Fibroblast of peridontal ligament (primary cell): ENCODE results near the gene KRT71.

Source experiments
- DNase-seq: peaks from one replicate; pipeline ENCODE4 v3.0.0-alpha.2; 2010; ENCODE audit errors: extremely low read depth

The KRT71 gene

DNA sequence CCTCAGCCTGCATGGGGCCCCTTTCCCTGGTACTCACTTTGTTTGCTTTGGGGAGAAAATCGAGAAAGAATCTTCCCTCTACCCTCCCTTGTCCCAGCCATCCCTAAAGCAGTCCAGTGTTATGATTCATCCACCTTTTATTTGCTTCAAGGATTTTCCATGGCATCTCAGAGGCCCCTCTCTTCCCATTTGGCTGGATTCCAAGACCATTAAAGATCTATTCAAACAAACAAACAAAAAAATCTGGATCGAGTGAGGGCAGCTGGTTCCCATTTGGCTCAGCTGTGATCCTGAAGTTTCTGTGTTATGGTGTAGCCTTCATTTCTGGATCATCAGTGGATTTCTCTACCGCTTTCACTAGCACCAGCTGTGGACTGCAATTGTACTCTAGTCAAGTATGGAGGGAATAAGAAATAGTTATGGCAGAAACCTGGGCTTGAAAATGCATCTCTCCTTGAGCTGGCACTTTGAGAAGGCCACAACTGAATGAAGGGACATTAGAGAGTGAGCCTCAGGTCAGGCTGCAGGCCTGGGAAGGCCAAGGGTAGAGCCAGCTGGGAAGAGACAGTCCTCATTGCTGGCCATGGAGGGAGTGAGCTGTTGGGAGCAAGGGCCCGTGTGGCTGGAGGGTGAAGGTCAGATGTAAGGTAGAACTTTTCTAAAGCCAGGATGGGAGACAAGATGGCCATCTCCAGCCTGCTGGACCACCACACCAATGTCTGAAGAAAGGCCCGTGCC lies 13.7 kb downstream of the KRT71 start:
- DNase-seq = peak; percentile 26

DNA sequence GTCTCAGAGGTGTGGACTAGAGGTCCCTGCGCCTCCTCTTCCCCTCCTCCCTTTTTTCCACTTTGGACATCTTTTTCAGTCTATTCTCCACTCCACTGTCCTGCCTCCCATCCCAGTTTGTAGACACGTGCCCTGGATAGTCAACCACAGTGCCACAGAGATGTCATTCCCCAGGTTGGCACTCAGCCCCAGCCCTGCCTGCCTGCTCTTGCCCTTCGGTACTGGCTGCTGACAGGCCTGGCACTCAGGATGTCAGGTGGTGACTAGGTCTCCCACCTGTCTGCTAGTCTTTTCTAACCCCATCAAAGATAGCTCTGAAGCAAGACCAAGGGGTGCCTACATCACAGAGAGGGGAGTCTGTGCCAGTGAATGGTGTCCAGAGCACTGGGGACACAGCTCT lies 15.8 kb downstream of the KRT71 start:
- no peak for DNase-seq

DNA sequence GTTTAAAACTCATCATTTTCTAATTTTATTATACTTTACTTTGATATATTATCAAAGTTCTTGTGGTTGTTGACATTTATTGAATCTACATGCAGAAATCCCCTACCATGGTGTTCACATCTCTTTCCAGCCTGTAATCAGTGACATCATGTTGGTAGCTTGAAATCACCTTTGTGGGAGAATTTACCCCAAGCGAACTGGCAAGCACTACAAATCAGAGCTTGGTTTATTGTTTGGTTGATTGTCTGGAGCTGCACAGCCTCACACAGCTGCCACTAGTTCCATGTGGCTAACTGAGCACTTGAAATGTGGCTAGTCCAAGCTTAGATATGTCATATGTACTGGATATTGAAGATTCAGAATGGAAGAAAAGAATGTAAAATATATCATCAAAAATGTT lies 17.4 kb downstream of the KRT71 start:
- DNase-seq = no peak

DNA sequence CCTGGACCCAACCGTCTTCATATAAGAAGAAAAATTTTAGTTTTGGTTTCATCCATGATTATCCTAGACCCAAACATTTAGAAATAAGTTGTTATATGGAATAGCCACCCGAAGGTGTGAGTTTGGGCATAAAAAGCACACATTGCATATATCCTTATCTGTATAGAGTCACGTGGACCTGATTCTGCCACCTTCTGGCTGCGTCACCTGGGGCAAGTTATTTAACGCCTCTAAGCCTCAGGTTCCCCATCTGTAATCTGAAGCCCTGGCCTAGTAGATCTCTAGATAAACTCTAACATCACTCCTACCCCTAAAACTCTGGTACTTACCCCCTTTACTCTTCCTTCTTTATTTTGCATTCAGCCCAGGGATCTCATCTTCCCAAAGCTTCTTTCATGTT lies 18.5 kb downstream of the KRT71 start:
- DNase-seq = no peak

DNA sequence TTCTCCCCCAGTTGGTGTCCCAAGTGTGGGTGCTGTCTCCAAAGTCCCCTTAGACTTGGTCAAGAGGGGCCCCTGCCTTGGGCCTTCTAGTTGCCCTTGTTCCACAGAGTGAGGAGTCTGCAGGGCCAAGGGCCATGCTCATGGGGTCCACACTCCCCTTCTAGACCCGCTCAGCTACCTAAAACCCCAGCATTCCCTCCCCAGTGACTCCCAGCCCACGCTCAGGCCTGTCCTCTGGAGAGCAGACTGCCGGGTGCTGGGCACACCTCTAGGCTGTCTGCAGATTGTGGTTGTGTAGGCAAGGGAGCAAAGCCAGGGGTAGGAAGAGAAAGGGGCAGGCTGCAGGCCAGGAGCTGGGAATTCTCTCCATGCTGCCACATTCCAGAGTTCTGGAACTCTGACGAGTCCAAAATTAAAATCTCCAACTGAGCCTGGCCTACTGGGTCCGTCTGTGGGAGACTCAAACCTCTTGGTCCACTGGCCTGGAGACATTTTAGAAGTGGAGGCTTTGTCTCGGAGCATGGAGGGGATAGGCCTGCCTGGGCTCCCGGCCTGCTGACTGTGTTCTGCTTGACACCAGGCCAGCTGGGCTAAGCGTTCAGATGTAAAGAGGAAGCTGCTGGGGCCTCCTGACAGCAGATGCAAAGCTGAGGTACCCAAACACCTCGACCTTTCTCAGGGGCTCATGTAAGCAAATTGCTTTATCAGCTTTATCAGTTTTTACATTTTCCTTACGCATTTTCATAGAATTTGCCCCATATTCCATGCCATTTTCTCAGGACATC lies 19.1 kb downstream of the KRT71 start:
- DNase-seq = no peak

DNA sequence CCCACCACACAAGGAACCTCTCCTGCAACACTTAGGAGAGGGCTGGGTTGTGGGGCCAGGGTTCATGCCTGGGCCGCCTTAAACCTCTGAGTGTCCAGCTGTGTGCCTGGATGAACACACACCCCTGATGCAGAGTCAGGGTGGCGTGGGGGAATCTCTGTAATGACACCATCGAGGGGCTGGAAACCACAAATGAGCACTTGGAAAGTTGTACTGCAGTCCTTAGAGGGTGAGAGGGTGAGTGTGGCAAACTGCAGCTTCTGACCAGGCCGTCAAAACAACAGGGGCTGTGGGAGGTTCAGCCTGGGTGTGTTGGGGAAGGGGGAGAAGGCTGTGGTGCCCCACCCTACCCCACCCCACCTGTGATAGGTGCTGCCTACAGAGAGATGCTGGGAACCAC lies 20.3 kb downstream of the KRT71 start:
- DNase-seq = no peak

DNA sequence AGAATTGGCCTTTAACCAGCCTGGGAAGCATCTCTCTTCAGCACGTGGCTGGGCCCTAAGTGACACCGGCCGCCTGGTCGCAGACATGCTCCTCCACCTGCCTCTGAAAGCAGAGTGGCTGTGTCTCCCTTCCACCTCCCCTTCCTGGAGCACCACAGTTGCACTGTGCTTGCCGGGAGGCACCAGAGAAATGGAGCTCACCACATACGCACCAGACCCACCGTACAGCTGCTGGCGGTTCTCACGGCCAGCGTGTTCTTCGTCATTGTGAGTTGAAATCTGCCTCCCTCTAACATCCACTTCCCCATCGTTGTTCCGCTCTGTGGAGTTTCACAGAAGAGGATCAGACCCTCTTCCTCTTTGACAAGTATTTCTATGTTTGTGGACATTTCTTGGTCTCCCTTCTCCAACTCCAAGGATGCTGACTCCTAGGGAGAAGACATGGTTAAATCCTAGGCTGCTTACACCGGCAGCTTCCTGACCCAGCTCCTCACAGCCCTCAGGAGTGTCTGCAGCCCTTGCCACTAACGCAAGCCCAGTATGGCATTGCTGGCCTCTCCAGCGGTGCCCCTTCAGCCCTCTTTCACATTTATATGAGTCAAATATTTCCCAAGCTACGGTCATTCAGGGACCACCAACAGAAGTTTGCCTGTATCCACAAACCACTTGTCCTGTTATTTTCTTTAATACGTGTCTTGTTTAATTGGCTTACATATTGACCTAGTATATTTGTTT lies 21.2 kb downstream of the KRT71 start:
- DNase-seq = no peak

DNA sequence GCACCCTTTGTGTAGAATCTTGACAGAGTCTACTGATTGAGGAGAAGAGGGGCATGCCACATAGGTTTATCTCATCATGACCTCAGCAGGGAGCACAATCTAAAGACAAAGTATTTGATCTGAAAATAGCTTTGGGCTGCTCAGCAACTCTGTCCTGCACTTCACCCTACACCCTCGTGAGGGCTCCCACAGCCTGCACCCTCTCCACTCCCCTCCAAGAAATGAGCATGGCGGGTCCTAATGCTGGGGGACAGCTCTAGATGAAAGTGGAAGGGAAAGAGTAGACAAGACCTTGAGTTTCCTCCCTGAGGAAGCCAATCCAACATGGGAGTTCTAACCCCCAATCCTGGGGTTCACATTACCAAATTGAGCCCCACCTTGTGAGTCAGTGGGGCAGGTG lies 22.0 kb downstream of the KRT71 start:
- DNase-seq = no peak

DNA sequence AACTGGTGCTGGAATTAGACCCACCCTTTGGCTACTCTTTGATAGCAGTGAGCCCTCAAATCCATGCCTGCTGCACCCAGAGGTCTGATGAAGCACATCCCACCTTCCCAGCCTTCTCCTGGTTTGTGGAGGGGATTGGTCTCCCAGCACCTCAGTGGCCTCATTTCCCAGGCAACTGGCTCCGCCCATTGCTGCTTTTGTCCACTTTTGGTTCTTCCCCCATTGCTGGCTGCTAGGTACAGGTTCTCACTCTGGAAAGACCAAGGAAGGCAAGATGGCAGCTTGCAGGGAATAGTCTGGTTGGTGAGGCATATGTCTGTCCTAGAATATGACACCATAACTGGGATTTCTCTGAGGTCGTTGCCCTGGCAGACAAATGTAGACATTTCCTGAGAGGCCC lies 22.6 kb downstream of the KRT71 start:
- DNase-seq = no peak

DNA sequence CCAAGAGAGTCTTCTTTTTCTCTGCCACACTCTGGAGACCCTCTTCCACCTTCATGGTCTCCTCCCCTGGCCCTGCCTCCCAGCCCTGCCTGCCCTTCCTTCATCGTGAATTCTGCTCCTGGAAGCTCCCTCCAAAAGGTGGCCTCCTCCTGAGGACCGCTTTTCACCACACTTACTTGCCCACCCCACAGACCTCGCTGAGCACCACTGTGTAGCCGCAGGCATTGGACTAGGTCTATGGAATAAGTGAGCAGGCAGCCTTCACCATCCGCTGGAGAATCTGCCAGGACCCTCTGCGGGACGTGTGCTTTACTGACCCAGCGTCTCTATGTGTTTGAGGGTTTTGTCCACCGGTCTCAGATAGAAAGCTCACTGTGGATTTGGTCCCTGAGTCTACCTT lies 23.1 kb downstream of the KRT71 start:
- DNase-seq = no peak

DNA sequence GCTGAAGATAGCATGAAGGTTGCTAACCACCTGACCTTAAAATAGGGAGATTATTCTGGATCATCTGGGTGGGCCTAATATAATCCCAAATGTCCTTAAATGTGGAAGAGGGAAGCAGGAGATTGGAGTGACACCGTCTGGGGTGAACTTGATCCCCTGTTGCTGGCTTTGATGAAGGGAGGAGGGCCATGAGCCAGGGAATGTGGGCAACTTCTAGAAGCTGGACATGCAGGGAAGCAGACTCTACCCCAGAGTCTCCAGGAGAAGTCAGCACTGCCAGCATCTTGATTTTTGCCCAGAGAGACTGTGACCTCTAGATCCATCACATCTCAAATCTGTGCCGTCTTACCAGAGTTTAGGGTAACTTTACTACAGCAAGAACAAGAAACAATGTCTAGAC lies 23.5 kb downstream of the KRT71 start:
- DNase-seq = no peak

DNA sequence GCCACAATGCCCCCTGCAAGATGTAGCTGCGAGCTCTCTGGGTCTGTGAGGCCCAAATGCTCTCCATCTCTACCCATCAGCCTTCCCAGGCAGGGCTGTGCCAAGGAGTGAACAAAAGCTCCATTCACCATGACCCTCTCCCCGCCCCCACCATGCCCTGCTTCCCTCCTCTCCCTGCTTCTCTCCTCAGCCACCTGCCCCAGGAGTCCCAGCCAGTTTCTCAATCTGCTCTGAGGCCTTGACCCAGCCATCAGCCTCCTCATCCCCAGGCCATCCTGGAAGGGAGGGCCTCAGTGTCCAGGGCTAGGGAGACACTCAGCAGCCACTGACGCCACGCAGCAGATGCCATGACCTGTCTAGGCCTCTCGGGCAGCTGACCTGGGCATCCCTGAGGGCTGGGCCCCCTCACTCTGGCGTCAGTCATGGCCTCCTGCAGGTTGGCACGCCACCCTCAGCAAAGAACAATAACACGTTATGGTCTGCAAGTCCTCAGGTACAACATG lies 24.3 kb downstream of the KRT71 start:
- DNase-seq = no peak

DNA sequence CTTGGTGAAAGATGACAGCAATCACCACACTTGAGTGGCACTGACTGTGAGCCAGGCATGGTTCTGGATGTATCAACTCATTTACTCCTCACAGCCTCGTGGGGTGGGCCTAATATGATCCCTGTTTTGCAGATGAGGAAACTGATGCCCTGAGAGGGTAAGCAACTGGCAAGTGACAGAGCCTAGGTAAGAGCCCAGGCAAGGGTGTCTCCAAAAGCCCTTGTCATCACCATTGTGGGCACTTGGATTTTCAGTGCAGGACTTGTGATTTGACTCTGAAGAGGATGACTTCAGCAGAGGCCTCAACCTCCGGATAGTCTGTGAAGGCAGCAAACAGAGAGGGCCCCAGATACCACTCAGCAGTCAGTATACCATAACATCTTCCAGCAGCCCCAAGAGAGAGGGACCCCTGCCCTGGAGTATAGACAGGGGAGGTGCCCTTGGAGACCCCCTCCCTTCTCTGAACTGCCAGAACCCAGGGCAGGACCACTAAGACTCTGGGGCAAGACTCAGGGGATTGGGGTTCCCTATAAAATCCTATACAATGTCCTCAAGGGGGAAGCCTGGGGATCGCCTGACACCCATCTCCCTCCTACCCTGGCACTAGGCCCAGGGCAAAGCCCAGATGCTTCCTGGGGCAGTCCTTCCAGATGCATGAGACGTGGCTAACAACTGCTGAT lies 25.7 kb downstream of the KRT71 start:
- no peak for DNase-seq

DNA sequence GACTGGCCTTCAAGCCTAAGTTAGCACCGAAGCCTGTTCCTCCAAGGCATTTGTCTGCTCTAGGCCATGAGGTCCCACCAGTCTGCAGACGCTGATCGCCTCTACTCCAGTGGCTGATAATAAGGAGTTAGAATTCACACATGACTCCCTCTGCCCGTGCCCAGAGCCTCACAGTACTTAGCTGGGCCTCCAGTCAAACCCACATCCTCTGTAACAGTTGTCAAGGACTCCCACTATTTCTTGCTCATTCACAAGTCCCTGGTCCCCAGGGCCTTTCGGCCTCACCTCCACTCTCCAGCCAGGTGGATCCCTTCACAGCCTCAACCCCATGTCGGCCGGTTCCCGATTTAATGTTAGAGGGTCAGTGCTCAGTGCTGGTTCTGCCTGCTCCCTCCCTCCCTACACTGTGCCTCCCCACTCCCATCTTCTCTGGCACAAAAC lies 26.4 kb downstream of the KRT71 start:
- no peak for DNase-seq

DNA sequence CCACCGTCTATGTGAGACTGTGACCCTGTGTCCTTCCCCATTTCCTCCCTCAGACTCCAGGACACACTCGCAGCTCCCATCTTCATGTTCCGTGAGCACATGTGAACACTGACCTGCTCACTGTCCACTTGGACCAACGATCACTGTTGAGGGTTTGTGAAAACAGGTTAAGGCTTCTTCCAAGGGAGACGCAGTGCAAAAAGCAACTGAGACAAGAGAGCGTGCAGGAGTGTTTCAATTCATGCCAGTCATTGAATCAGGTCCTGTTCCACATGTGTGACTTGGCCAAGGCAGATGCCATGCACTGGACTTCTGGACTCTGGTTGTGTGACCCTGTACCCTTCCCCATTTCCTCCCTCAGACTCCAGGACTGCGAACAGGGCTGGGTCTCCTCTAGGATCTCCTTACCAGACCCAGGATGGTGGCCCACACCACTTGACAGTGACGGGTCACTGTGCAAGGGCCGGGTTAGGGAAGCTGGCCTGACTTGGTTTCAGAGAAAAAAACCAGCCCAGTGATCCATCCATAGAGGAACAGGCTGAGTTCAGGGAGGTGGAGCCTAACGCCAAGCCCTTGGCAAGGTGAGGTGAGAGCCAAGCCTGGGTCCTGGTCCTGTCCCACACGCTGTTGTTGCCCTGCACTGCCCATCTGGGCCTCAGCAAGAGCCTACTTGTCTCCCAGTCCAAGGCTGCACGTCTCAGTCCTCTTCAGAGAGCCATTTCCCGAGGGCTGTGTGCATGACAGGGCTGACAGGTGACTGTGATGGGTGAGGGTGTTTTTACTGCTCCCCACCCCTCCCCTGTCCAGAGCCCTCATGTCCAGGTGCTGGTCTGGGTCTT lies 27.1 kb downstream of the KRT71 start:
- no peak for DNase-seq

DNA sequence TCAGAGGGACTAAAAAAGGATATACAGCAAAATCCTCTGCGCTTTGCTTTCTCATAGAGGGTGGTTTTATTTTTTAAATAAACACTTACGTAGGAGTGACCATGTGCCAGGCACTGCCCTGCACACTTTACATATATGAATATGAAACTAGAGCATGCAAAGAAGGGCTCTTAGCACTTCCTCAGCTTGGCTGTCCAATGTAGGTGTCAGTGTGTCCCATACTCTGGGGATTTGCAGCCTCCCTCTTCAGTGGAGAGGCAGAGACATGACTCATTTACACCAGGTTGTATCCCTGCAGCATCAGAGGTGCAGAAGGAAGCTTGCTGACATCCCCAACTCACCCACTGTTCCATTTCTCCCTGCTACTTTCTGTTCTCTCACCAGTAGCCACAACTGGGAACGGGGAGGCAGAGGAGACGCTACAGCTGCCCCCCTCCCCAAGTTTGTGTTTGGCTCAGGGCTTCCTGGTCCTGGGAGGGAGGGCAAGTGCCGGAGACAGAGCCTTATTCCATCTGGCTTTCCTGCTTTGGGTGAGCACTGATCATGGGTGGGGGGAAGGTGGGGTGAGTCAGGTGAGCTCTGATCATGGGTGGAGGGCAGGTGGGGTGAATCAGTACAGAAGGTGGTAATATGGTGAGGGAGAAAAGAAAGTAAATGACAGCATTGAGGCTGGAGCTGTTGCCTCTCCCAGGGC lies 27.9 kb downstream of the KRT71 start:
- no peak for DNase-seq

DNA sequence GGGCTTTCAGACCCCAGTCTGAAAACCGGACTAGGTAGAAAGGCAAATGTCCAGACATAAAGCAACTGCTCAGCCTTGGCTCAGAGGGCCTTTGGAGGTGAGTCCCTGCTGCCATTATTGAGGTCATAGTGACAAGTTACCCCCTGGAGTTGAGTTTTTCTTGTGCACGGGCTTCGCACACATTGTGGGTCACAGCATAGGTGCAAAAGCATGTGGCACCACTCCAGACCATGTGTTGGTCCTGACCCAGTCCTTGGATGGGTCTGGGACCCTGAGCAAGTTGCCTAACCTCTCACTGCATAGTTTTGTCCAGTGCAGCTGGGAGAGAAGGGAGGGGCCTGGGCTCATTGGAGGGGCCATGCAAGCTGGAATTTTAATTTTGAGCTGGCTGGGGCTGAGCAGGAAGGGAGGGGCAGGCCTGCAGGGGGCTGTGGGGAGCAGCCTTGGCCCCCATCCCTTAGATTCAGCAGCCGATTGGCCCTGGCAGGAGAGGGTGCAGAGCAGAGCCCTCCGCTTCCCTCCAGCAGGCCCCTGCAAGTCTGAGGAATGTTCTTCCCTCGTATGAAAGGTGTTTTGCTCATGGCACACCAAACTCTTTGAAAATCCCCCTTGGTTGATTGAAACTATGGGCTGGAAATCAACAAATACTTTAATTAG lies 28.6 kb downstream of the KRT71 start:
- no peak for DNase-seq

DNA sequence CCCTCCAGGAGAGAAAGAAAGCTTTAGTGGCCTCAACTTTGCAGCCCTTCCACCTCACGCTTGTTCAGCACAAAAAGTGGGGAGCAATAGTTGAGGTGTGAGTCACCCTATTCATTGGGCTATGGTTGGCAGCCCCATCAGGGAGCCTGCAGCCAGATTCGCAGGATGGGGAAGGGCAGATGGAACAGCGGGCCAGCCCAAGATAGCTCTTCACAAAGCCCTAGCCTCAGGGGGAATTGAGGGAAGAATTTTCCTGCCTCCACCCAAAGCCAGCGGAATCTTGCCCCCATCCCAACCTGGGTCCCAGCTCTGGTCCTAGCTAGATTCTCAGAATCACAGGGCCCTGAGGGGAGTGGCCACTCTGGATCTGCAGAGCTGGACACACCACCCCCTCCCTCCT lies 29.1 kb downstream of the KRT71 start:
- DNase-seq = no peak

DNA sequence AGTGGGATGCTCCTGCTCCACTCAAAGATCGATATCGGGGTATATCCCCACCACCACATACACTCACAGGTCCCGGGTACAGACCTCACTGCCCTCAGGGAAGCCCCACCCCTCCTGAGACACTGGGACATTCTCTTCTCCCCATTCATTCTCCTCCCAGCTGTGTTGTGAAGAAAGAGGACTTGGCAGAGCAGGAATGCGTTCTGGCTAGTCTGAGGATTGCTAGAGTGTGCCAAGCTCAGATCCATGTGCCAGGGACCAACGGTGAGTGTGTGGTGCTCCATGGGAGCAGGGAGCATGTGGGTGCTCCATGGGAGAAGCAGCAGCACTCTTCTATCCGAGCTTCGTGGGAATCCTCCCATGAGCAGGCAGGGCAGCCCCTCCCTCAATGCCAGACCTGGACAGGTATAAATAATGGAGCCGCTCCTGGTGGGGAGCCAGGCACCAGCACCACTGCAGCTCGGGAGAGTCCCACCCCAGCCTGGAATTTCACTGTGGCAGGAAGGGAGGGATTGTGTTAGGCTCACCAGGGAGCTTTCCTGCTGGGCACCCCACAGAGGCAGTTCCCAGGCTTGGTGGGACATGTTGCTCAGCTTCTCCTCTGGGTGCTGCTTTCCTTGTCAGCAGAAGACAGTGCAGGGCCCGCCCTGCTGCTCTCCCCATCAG lies 30.5 kb downstream of the KRT71 start:
- DNase-seq = no peak
